H9 (cell line): ENCODE measurements around the gene STK10. TPM values are rescaled to one million over a fixed set of nuclear protein-coding genes. Genes with fewer than 3 reads are reported as not detected.
"Not testable (repeated sequence)": the region's sequence is repeated elsewhere in the genome, so short reads cannot be mapped to it uniquely, and the experiment has no call there.

ENCODE experiments used
- DNase-seq: peaks from one replicate; pipeline ENCODE4 v3.0.0-alpha.2; 2017
- H2AFZ ChIP-seq: one replicate; pipeline ENCODE4 v1.6.1; 2013; ENCODE audit warnings: mild to moderate bottlenecking, low read length, control low read depth, moderate library complexity
- H2AK5ac ChIP-seq: 2 replicates; pipeline ENCODE4 v1.6.1; 2013; ENCODE audit warnings: low read length, control low read depth, mixed read lengths; ENCODE audit not compliant: insufficient read length
- H2BK120ac ChIP-seq: one replicate; pipeline ENCODE4 v1.6.1; 2013; ENCODE audit warnings: low read depth, mild to moderate bottlenecking, low read length, control low read depth, inconsistent platforms; ENCODE audit not compliant: poor library complexity, severe bottlenecking
- H2BK12ac ChIP-seq: 2 replicates; pipeline ENCODE4 v1.6.1; 2013; ENCODE audit warnings: low read length, control low read depth, mixed read lengths, low read depth; ENCODE audit not compliant: insufficient read length
- H2BK15ac ChIP-seq: 2 replicates; pipeline ENCODE4 v1.6.1; 2013; ENCODE audit warnings: low read depth, low read length, control low read depth
- H2BK20ac ChIP-seq: one replicate; pipeline ENCODE4 v1.6.1; 2013; ENCODE audit warnings: low read depth, mild to moderate bottlenecking, low read length, control low read depth, inconsistent platforms; ENCODE audit not compliant: poor library complexity, severe bottlenecking
- H2BK5ac ChIP-seq: 2 replicates; pipeline ENCODE4 v1.6.1; 2013; ENCODE audit warnings: low read length, control low read depth, mixed read lengths; ENCODE audit not compliant: insufficient read length
- H3K14ac ChIP-seq: 2 replicates; pipeline ENCODE4 v1.6.1; 2013; ENCODE audit warnings: low read length, control low read depth; ENCODE audit not compliant: insufficient read depth
- H3K18ac ChIP-seq: 2 replicates; pipeline ENCODE4 v1.6.1; 2013; ENCODE audit warnings: low read depth, mild to moderate bottlenecking, mixed read lengths, low read length, control low read depth; ENCODE audit not compliant: insufficient read length
- H3K23ac ChIP-seq: 2 replicates; pipeline ENCODE4 v1.6.1; 2013; ENCODE audit warnings: low read length, control low read depth, mixed read lengths, low read depth; ENCODE audit not compliant: insufficient read length
- H3K23me2 ChIP-seq: 2 replicates; pipeline ENCODE4 v1.6.1; 2013; ENCODE audit warnings: low read depth, mild to moderate bottlenecking, mixed read lengths, low read length, control low read depth; ENCODE audit not compliant: insufficient read length, poor library complexity, severe bottlenecking
- H3K27ac ChIP-seq: 2 replicates; pipeline ENCODE4 v1.5.1; 2013; ENCODE audit warnings: low read length, control low read depth, mixed read lengths, low read depth; ENCODE audit not compliant: insufficient read length
- H3K27me3 ChIP-seq: 2 replicates; pipeline ENCODE4 v1.6.1; 2013; ENCODE audit warnings: low read length, control low read depth, inconsistent platforms; ENCODE audit not compliant: insufficient read depth
- H3K4ac ChIP-seq: 2 replicates; pipeline ENCODE4 v1.6.1; 2013; ENCODE audit warnings: low read depth, mild to moderate bottlenecking, control low read depth, inconsistent platforms, low read length, moderate library complexity
- H3K4me1 ChIP-seq: 2 replicates; pipeline ENCODE4 v1.6.1; 2013; ENCODE audit warnings: low read length, control low read depth, inconsistent platforms; ENCODE audit not compliant: insufficient read depth
- H3K4me2 ChIP-seq: 2 replicates; pipeline ENCODE4 v1.6.1; 2013; ENCODE audit warnings: low read length, control low read depth, mixed read lengths; ENCODE audit not compliant: insufficient read length, insufficient read depth
- H3K56ac ChIP-seq: 2 replicates; pipeline ENCODE4 v1.6.1; 2013; ENCODE audit warnings: low read depth, mild to moderate bottlenecking, mixed read lengths, low read length, control low read depth; ENCODE audit not compliant: insufficient read length
- H3K79me1 ChIP-seq: 2 replicates; pipeline ENCODE4 v1.6.1; 2013; ENCODE audit warnings: low read depth, mild to moderate bottlenecking, moderate library complexity, low read length, control low read depth, inconsistent platforms; ENCODE audit not compliant: insufficient read depth, poor library complexity, severe bottlenecking
- H3K79me2 ChIP-seq: 2 replicates; pipeline ENCODE4 v1.6.1; 2013; ENCODE audit warnings: low read length, control low read depth, inconsistent platforms; ENCODE audit not compliant: insufficient read depth
- H3K9ac ChIP-seq: 2 replicates; pipeline ENCODE4 v1.6.1; 2013; ENCODE audit warnings: low read length, control low read depth, mixed read lengths; ENCODE audit not compliant: insufficient read length; ENCODE audit errors: extremely low read depth
- H3K9me3 ChIP-seq: one replicate; pipeline ENCODE4 v1.6.1; 2013; ENCODE audit warnings: low read depth, low read length, inconsistent platforms; ENCODE audit not compliant: control insufficient read depth
- H3T11ph ChIP-seq: one replicate; pipeline ENCODE4 v1.6.1; 2013; ENCODE audit warnings: mild to moderate bottlenecking, low read length, control low read depth, inconsistent platforms
- H4K20me1 ChIP-seq: one replicate; pipeline ENCODE4 v1.6.1; 2013; ENCODE audit not compliant: control insufficient read depth, insufficient read length, insufficient read depth
- H4K5ac ChIP-seq: 2 replicates; pipeline ENCODE4 v1.6.1; 2013; ENCODE audit warnings: low read depth, mild to moderate bottlenecking, mixed read lengths, low read length, control low read depth; ENCODE audit not compliant: insufficient read length
- H4K8ac ChIP-seq: replicated peaks from 2 replicates; pipeline ENCODE4 v1.6.1; 2013; ENCODE audit warnings: low read length, control low read depth, mixed read lengths, low read depth; ENCODE audit not compliant: insufficient read length
- H4K91ac ChIP-seq: 2 replicates; pipeline ENCODE4 v1.6.1; 2013; ENCODE audit warnings: low read depth, mild to moderate bottlenecking, moderate library complexity, mixed read lengths, low read length, control low read depth; ENCODE audit not compliant: insufficient read length
- H3K27ac Mint-ChIP-seq, 3 experiments: 2 replicates in 2 of 3; 3 replicates in 1 of 3; pipeline ENCODE4 v1.8.0; 2020 to 2021; ENCODE audit warnings: mixed read lengths in 3 of 3, mild to moderate bottlenecking in 1 of 3, moderate library complexity in 1 of 3
- H3K27me3 Mint-ChIP-seq: 2 replicates; pipeline ENCODE4 v1.8.0; 2021; ENCODE audit warnings: low read depth, mild to moderate bottlenecking, moderate library complexity, mixed read lengths
- H3K36me3 Mint-ChIP-seq, 3 experiments: 2 replicates in 2 of 3; 3 replicates in 1 of 3; pipeline ENCODE4 v1.8.0; 2020 to 2021; ENCODE audit warnings: low read depth in 3 of 3, mixed read lengths in 3 of 3; ENCODE audit not compliant: insufficient read depth in 1 of 3
- H3K4me1 Mint-ChIP-seq, 2 experiments: 2 replicates each; pipeline ENCODE4 v1.8.0; 2020; ENCODE audit warnings: mixed read lengths in 2 of 2
- H3K4me3 Mint-ChIP-seq, 2 experiments: 2 replicates in 1 of 2; 3 replicates in 1 of 2; pipeline ENCODE4 v1.8.0; 2020 to 2021; ENCODE audit warnings: mild to moderate bottlenecking in 2 of 2, mixed read lengths in 2 of 2, moderate library complexity in 1 of 2
- H3K9me3 Mint-ChIP-seq, 2 experiments: 2 replicates in 1 of 2; 3 replicates in 1 of 2; pipeline ENCODE4 v1.8.0; 2020; ENCODE audit warnings: mild to moderate bottlenecking in 2 of 2, mixed read lengths in 2 of 2, moderate library complexity in 1 of 2
- WGBS: extraction: QIAGEN DNeasy Blood & Tissue Kit; methylation state at CpG from one replicate; pipeline ENCODE4 v1.1.7; 2013; ENCODE audit warnings: missing lambda C conversion rate, low lambda C conversion rate, mixed read lengths; ENCODE audit not compliant: insufficient read length; ENCODE audit errors: extremely low coverage; 5-methylcytosine and 5-hydroxymethylcytosine counted together
- total RNA-seq: library from RNA; stranded (reverse); gene quantifications from 2 replicates; pipeline ENCODE4 v1.2.1, GENCODE V29; 2021
- TF ChIP-seq, protein P1 (sequence below): fragments of 200-600 bp; sonication (generic); conservative IDR thresholded peaks from 3 replicates; pipeline ENCODE4 v1.8.0; 2021; ENCODE audit warnings: antibody characterized with exemption, mild to moderate bottlenecking

Gene STK10
- total RNA-seq, 1 experiment from 2014 or later, result 14.6 TPM

DNA sequence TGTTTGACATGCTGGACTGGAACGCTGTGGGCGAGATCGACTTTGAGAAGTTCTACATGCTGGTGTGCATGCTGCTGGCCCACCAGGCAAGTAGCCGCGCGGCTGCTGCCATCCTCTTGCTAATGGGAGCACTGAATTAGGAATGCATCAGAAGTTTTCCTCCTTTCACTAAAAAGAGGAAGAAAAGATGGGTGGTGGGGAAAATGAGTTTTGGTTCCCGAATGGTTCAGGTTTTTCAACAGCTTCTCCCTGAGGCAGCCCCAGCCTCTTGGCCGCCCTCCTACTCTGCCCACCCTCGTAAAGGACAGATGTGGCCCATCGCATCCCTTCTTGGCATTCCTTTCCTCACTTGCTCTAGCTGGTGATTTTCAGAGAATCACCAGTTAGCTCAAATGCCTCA is 11.4 kb upstream of the STK10 start:
- Histone ChIP-seq H3K79me2 (no peaks in the 10 kb centered on the region), H3K79me1 (no peaks in the 10 kb centered on the region), H2BK15ac (no peak overlapping the region), H3K23me2 (no peaks in the 10 kb centered on the region), H4K91ac (no peak overlapping the region), H2BK20ac (no peak overlapping the region), H3K4me1 (0 out of 2 replicates have a peak, but pooled peaks cover 2% of the 10 kb centered on the region), H3K27me3 (no peaks in the 10 kb centered on the region), H3K23ac (no peak overlapping the region), H2BK120ac (no peak overlapping the region), H4K8ac (no peak overlapping the region), H3K4me2 (no peak overlapping the region), H2BK5ac (no peak overlapping the region), H2AK5ac (no peak overlapping the region), H2BK12ac (no peak overlapping the region), H3K9me3 (no peaks in the 10 kb centered on the region), H4K20me1 (no peaks in the 10 kb centered on the region), H2AFZ (no peak overlapping the region), H3T11ph (no peak overlapping the region), H3K4ac (no peak overlapping the region), H3K14ac (no peak overlapping the region), H3K9ac (no peak overlapping the region), H3K18ac (no peak overlapping the region), H3K56ac (no peak overlapping the region), H4K5ac (no peak overlapping the region), H3K27ac (no peak overlapping the region)
- H3K9me3 Mint-ChIP-seq, result peaks cover 2 to 6% of the 10 kb centered on the region in 2 experiments; a peak in 4 of 5 replicates
- TF ChIP-seq, protein P1, sequence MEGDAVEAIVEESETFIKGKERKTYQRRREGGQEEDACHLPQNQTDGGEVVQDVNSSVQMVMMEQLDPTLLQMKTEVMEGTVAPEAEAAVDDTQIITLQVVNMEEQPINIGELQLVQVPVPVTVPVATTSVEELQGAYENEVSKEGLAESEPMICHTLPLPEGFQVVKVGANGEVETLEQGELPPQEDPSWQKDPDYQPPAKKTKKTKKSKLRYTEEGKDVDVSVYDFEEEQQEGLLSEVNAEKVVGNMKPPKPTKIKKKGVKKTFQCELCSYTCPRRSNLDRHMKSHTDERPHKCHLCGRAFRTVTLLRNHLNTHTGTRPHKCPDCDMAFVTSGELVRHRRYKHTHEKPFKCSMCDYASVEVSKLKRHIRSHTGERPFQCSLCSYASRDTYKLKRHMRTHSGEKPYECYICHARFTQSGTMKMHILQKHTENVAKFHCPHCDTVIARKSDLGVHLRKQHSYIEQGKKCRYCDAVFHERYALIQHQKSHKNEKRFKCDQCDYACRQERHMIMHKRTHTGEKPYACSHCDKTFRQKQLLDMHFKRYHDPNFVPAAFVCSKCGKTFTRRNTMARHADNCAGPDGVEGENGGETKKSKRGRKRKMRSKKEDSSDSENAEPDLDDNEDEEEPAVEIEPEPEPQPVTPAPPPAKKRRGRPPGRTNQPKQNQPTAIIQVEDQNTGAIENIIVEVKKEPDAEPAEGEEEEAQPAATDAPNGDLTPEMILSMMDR, result no peak
- no CpG with 5 or more reads among the region's 10 CpGs for WGBS
- H3K4me1 Mint-ChIP-seq, result peaks cover 4% of the 10 kb centered on the region in 2 experiments
- no peak overlapping the region for H3K4me3 Mint-ChIP-seq
- H3K36me3 Mint-ChIP-seq, result peaks cover 0 to 6% (median 4%) of the 10 kb centered on the region in 3 experiments; a peak in 4 of 7 replicates
- peaks cover 1% of the 10 kb centered on the region; the same call in 1 of the 2 replicates for H3K27me3 Mint-ChIP-seq
- no peak overlapping the region; a peak in 1 of 7 replicates for H3K27ac Mint-ChIP-seq
- no peak for DNase-seq

DNA sequence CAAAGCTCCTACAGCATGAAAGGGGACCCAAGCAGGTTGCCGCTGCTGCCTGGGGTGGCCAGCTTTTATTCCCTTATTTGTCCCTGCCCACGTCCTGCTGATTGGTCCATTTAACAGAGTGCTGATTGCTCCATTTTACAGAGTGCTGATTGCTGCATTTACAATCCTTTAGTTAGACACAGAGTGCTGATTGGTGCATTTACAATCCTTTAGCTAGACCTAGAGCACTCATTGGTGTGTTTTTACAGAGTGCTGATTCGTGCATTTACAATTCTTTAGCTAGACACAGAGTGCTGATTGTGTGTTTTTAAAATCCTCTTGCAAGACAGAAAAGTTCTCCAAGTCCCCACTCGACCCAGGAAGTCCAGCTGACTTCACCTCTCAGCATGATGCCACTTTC is 9.8 kb upstream of the STK10 start:
- not testable (repeated sequence) for H2BK12ac ChIP-seq, H3K79me2 ChIP-seq, H3K14ac ChIP-seq, H4K8ac ChIP-seq, H3K27ac Mint-ChIP-seq, H3K36me3 Mint-ChIP-seq, H3K23me2 ChIP-seq, H3K27me3 ChIP-seq, H3K9ac ChIP-seq, H2AFZ ChIP-seq, H3K9me3 ChIP-seq, H4K20me1 ChIP-seq, H3T11ph ChIP-seq, H2AK5ac ChIP-seq, H3K4me3 Mint-ChIP-seq, H2BK120ac ChIP-seq, H3K23ac ChIP-seq, H2BK15ac ChIP-seq, H3K4me1 ChIP-seq, H4K5ac ChIP-seq, H3K4me1 Mint-ChIP-seq, H3K79me1 ChIP-seq, H2BK5ac ChIP-seq, H3K9me3 Mint-ChIP-seq, H3K18ac ChIP-seq, H3K27ac ChIP-seq, H3K56ac ChIP-seq, H2BK20ac ChIP-seq, H4K91ac ChIP-seq, H3K4me2 ChIP-seq, H3K4ac ChIP-seq, DNase-seq, H3K27me3 Mint-ChIP-seq
- WGBS, result no CpG with 5 or more reads among the region's 4 CpGs
